NOMO-1 treated with dmso at 0.1 percent for 144 hours (cell line): ENCODE results near the gene PHB1.

ENCODE experiments used
- DNase-seq: peaks from one replicate; lab custom pipeline; 2025; ENCODE audit not compliant: unreplicated experiment; lab: John Stamatoyannopoulos, UW

PHB1 gene

GRCh38 chr17:49356320-49356719 is 58.4 kb downstream of the PHB1 start:
- DNase-seq = no peak
